Dermis microvascular lymphatic vessel endothelial cell (primary cell): ENCODE results near the gene CLDN1. TPM values are rescaled to one million over a fixed set of nuclear protein-coding genes. Genes with fewer than 3 reads are reported as not detected.

Experiments
- DNase-seq, 2 donors: peaks; one replicate each; pipeline versions ENCODE4 v3.0.0 to v3.0.0-alpha.2; 2010; ENCODE audit warnings: low read depth in 2 of 2
- total RNA-seq: library from RNA; depleted of rRNA; stranded (reverse); fragments of >200 nt; gene quantifications from 2 replicates; pipeline ENCODE4 v1.2.1, GENCODE V29; 2014

CLDN1 gene
- total RNA-seq, 1 donor from 2014 or later = 0.13 TPM

- no peak for DNase-seq
These were observed 11.7 kb upstream of the CLDN1 start for GRCh38 chr3:190333961-190334360.

GRCh38 chr3:190330936-190331734 is 8.9 kb upstream of the CLDN1 start:
- DNase-seq = no peak

GRCh38 chr3:190326930-190327329 is 4.7 kb upstream of the CLDN1 start:
- DNase-seq = peak in 1 of 2 donors; percentile 69

DNA sequence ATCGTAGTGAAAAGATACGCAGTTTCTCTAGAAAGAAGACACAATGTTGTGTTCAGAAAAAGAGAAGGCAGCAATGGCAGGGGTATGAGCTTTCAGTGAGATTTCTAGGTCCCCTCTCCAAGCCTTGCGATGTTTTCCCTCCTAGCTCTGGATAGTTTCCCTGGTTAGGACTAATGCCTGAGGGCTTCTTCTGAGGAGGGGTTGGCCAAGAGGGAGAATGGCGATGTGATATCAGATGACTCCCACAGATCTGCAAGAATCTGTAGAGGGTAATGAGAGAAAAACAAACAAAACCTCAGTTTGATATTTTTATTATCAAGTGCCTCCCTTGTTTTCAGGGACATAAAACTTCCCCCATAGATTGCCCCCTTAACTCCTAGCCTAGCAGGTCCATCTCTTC is 4.1 kb upstream of the CLDN1 start:
- DNase-seq = no peak

DNA sequence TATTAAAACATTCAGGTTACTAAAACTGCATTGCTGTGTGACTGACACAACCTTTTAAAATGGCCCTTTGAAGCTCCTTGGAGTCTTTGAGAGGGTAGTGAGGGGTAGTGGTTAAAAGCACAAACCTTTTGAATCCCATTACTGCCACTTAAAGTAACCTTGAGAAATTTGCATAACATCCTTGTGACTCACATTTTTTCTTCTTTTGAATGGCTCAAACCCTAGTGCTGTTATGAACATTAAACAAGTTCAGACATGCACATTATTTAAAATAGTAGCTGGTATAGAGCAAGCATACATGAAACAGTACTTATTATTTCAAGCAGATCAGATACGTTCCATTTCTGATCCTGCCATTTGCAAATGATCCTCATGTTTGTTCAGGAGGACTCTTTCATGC is 3.7 kb upstream of the CLDN1 start:
- DNase-seq = no peak

DNA sequence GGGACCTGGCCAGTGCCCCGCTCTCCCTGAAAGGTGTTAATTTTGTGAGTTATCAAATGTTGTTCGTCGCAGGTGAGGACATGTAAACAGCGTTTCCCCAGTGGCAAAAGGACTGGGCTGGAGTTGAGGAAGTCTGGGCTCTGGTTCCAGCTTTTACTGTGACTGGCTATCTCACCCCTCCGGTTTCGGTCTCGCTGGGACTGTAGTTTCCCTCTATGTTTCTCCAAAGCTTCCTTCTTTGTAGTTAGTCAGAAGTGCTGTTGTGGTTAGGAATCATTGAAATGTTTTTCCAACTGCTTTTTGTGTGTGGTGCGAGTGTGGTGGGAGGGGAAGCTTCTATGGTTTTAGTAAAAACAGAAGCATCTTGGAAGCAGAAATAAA is 990 bp upstream of the CLDN1 start:
- DNase-seq = no peak

GRCh38 chr3:190322604-190323245 is 479 bp upstream of the CLDN1 start:
- DNase-seq = no peak

DNA sequence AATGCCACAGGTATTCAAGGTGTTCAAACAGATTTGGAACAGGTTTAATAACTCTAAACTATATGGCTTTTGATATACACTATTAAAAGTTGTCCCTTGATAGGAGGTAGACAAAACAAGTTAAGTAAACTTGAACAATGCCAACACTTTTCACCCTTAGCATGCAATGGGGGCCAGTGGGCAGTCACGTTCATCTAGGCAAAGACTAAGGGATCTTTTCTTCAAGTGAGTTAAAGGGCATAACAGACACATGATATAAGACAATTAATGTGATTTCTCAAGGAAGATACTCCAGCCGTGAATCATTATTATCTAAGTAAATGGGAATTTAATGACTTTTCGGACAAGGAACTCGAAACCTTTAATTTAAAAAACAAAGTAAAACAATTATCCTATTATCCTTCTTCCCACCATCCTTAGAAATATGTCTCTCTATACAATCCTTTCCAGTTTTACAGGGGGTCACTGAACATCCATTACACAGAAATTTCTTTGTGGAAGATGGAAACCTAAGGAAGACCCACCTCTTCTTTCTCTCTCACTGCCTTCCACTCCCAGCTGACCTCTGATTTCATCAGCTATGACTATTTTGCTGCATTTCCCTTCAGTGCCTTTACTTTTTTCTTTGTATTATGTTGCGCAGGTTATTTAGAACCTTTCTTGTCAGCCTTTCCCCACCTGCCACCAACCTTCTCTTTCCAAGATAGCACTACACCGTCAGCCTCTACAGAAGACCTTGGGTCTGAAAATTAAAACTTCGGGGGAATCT is 1.5 kb downstream of the CLDN1 start:
- no peak for DNase-seq

DNA sequence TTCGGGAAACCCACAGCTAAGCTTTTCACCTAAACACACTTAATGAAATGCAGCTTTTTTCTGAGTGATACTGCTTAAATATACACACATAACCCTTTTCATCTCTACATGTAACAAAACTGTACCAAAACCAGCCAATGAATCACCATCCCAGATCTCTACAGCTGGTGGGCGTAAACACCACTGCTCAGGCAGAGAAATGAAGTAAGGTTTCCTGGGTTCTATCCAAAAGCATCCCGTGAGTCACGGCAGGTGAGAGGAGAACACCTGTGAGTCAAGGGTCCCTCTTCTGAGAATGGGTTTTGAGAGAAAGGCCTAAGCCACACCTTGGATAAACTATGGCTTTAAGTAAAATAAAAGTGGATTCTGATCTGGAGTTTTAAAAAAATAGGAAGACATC is 2.6 kb downstream of the CLDN1 start:
- DNase-seq = no peak

- no peak for DNase-seq
These were observed 3.6 kb downstream of the CLDN1 start for GRCh38 chr3:190318666-190319065.

DNA sequence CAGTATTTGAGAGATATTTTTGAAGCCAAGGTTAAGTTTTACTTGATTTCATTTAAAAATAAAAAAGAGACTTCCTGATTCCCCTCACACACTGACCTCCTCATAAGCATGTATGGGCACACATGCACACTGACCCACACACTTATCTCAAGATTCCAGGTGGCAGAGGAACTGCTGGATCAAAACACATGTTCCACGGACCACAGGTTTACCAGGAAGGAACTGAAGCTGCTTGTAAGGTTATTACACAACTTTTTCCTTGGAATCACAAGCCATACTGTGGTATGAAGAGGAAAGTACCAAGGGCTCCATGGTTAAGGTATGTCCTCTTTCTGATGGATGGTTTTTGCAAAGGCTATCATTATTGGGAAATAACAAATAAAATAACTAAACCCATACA is 7.5 kb downstream of the CLDN1 start:
- DNase-seq = no peak

- no peak for DNase-seq
These were observed 12.8 kb downstream of the CLDN1 start for GRCh38 chr3:190309414-190309813.

DNA sequence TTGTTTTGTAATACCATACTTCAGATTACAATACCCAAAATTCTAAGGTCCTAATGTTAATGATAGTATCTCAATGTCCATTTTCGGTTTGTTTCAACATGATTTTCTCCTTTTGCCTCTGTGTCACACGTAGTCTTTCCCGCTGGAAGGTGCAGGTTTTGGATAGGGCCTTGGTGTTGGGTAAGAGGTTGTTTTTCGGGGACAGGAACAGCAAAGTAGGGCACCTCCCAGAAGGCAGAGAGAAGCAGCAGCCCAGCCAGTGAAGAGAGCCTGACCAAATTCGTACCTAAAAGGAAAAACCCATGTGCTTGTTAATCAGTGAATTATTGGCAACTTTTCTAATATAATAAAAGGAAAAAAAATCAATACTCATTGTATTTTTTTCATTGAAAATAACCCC is 14.1 kb downstream of the CLDN1 start:
- no peak for DNase-seq

- DNase-seq = no peak
These were observed 15.1 kb downstream of the CLDN1 start for GRCh38 chr3:190307164-190307545.

DNA sequence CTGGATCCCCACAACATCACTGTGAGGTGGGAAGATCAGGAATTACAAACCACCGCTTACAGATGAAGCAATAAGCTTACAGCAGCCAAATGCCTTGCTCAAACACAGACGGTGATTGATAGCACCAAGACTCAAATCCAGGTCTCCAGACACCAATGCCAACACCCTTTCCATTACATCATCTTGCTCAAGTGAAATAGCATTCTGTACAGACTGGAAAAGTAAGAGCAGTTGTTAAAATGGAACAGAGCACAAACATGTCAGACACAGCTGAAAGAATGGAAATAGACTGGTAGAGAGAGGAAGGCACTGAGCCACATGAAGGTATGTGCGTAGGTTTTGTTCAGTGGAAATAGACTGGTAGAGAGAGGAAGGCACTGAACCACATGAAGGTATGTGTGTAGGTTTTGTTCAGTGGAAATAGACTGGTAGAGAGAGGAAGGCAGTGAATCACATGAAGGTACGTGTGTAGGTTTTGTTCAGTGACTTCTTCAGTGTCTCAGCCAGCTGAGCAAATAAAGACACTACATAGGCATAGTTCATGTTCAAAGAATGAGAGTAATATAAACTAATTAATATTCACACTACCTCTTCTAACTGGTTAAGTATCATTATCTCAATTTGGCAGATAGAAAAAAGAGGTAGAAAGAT is 15.6 kb downstream of the CLDN1 start:
- no peak for DNase-seq

GRCh38 chr3:190306026-190306425 is 16.2 kb downstream of the CLDN1 start:
- DNase-seq = no peak

DNA sequence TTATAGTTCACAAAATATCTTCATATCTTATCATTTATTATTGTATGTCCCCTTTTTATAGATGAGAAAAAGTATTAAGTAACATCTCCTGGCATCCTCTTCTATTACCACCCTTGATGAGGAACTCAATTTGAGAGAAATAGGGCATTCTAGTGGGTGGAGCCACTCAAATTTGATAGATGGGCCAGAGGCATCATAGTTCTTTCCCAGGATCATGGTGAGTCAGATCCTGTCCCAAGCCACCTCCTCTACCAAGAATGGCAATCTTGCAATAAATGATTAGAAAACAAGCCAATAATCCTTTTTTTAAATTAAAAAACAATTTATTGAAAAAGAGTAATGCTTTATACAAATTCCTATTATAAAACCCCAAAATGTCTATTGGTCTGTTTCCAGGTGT is 16.8 kb downstream of the CLDN1 start:
- DNase-seq = peak in 1 of 2 donors; percentile 26

DNA sequence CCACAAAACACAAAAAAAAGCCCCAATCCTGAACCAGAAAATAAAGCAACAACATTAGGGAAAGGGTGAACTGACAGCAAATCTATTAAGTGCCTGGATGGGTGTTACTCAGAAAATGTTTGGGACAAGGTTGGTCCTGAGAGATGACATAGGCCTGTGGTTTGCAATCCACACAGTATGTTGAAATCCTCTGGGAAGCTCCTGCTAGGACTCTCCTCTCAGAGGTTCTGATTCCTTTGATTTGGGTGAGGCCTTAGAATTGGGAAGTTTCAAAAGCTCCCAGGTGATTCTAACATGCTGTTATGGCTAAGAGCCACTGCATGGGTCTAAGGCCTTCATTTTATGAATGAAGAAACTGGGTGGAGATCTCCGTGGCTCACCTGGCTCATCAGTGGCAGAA is 18.4 kb downstream of the CLDN1 start:
- DNase-seq = no peak

GRCh38 chr3:190302212-190302867 is 19.9 kb downstream of the CLDN1 start:
- no peak for DNase-seq

- DNase-seq = peak in 1 of 2 donors; percentile 22
These were observed 20.7 kb downstream of the CLDN1 start for GRCh38 chr3:190301591-190301990.

DNA sequence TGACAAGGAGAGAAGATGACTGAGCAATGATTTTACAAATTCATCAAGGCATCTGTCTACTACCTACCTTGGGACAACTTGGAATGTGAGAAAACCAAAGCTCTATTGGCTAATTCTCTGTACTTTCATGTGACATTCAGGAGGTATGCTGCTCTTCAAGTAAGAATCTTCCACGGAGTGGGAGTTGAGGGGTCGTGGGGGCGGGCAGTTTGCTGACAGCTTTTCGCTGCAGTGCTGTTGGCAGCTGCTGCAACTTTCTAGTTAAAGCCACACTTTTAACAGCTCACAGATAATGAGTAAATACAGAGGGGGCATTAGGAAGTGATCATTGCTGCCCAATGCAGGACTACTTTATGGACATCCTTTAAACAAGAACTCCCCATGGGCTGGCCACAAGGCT is 22.3 kb downstream of the CLDN1 start:
- no peak for DNase-seq

GRCh38 chr3:190294030-190294429 is 28.2 kb downstream of the CLDN1 start:
- no peak for DNase-seq
